Small intestine (tissue), 7 donors: ENCODE results near the gene SHPK. TPM values are rescaled to one million over a fixed set of nuclear protein-coding genes. Genes with fewer than 3 reads are reported as not detected.
"Not testable (repeated sequence)": the region's sequence is repeated elsewhere in the genome, so short reads cannot be mapped to it uniquely, and the experiment has no call there.

ENCODE experiments used
- DNase-seq, 2 donors: peaks; one replicate each; pipeline versions ENCODE4 v3.0.0 to v3.0.0-alpha.2; 2013
- FAIRE-seq: peaks from 2 replicates; lab custom pipeline; 2012; peaks lifted over from hg19 to GRCh38; lab: Jason Lieb, UNC
- H3K27ac ChIP-seq, 3 donors: one replicate each; pipeline ENCODE4 v1.5.1; 2013; ENCODE audit warnings: low read length in 2 of 3, mild to moderate bottlenecking in 2 of 3, control low read depth in 1 of 3, inconsistent platforms in 1 of 3, low read depth in 1 of 3, moderate library complexity in 1 of 3
- H3K27me3 ChIP-seq, 3 donors: one replicate each; pipeline ENCODE4 v1.6.1; 2013; ENCODE audit warnings: low read length in 3 of 3, inconsistent platforms in 1 of 3; ENCODE audit not compliant: control insufficient read depth in 3 of 3, insufficient read depth in 3 of 3
- H3K36me3 ChIP-seq, 3 donors: one replicate each; pipeline ENCODE4 v1.6.1; 2013; ENCODE audit warnings: low read length in 3 of 3, inconsistent platforms in 1 of 3, low read depth in 1 of 3, mild to moderate bottlenecking in 1 of 3, moderate library complexity in 1 of 3; ENCODE audit not compliant: control insufficient read depth in 3 of 3, insufficient read depth in 2 of 3
- H3K4me1 ChIP-seq, 3 donors: one replicate each; pipeline ENCODE4 v1.6.1; 2013; ENCODE audit warnings: low read length in 2 of 3, inconsistent platforms in 1 of 3, low read depth in 1 of 3, mild to moderate bottlenecking in 1 of 3, moderate library complexity in 1 of 3; ENCODE audit not compliant: control insufficient read depth in 3 of 3, insufficient read depth in 2 of 3
- H3K4me3 ChIP-seq, 3 donors: one replicate each; pipeline ENCODE4 v1.5.1; 2013; ENCODE audit warnings: low read length in 3 of 3, control low read depth in 1 of 3, inconsistent platforms in 1 of 3, low read depth in 1 of 3, mild to moderate bottlenecking in 1 of 3, moderate library complexity in 1 of 3
- H3K9me3 ChIP-seq, 2 donors: one replicate each; pipeline ENCODE4 v1.6.1; 2013; ENCODE audit warnings: low read depth in 1 of 2, low read length in 1 of 2; ENCODE audit not compliant: control insufficient read depth in 2 of 2, insufficient read depth in 1 of 2
- WGBS, 3 donors: extraction: QIAGEN DNeasy Blood & Tissue Kit; methylation state at CpG; one replicate each; pipeline ENCODE4 v1.1.7; 2013; 5-methylcytosine and 5-hydroxymethylcytosine counted together
- polyA plus RNA-seq, 4 donors: library from polyadenylated mRNA; stranded (reverse) in 3 of 4; unstranded in 1 of 4; fragments of 200-250 nt in 3 of 4; fragments of 120-200 nt in 1 of 4; gene quantifications; one replicate each; pipeline versions ENCODE4 v1.2.1 to v1.2.3, GENCODE V29; 2013
- donor health status: healthy with polysubstance abuse.
- donor health status: control.
- donor health status: control.
- donor health status: Bipolar disorder and iron deficiency.
- donor health status: healthy.

SHPK gene
- polyA plus RNA-seq, 4 donors, result 12.7 to 21.9 (median 18.1) TPM

DNA sequence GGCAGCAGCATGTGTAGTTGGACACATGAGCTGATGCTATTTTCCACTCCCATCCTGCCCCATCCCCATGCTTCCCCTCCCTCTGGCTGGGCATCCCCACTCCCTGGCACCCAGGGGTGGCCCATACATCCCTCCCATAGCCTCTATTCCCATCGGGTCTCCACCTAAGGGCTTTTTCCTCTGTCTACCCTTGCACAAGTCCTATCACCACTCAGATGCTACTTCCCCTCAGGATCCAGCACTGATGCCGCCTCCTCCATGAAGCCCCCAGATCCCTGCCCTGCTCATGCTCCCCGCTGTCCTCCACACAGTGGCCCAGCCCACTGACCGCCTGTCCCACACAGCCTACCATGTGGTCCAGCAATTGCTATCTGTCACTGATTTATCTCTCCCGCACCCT is 42.7 kb downstream of the SHPK start:
- Histone ChIP-seq H3K9me3 (no peaks in the 10 kb centered on the region), H3K27me3 (no peaks in the 10 kb centered on the region), H3K27ac (no peak overlapping the region), H3K4me3 (no peak overlapping the region), H3K4me1 (no peaks in the 10 kb centered on the region), H3K36me3 (peaks cover 5 to 85% (median 23%) of the 10 kb centered on the region in 3 donors)
- no peak for DNase-seq
- no peak for FAIRE-seq
- 94 to 95% (median 95%) methylated on average over 5 of the region's 5 CpGs for WGBS, 3 donors

DNA sequence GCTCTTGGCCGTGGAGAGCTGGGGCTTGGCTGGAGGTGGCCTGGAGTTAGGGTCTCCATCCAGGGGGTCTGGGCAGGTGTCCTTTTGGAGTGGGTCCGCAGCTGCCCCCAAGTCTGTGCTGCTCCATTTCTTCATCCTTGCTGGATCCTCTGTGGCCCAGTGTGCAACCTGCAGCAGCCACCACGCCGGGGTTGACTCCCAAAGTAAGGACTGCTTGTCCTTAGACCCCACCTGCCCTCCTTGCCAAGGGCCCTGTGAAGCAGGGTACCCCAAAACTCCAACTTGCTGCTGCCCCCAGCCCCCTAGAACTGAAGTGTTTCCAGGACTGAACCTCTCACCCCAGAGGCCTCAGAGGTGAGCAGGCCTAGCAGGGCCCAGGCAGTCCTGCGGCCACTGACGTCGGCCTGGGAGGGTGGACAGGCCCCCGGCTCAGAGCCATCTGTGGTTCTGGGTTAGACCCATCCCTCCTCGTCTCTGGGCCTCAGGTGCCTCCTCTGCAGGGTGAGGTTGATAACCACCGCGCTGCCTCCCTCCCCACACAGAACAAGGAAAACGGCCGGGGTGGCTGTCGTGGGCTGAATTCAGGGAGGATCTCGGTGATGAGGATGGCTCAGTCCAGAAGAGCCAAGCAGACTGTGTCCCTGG is 43.7 kb downstream of the SHPK start:
- no peak overlapping the region for H3K4me3 ChIP-seq
- no peaks in the 10 kb centered on the region for H3K4me1 ChIP-seq
- H3K27me3 ChIP-seq, result no peaks in the 10 kb centered on the region
- H3K9me3 ChIP-seq, result no peaks in the 10 kb centered on the region
- H3K27ac ChIP-seq, result no peak overlapping the region
- WGBS, 3 donors, result 90 to 95% (median 90%) methylated on average over 12 to 15 of the region's 15 CpGs
- H3K36me3 ChIP-seq, result peaks cover 5 to 85% (median 23%) of the 10 kb centered on the region in 3 donors
- no peak for FAIRE-seq
- no peak for DNase-seq

DNA sequence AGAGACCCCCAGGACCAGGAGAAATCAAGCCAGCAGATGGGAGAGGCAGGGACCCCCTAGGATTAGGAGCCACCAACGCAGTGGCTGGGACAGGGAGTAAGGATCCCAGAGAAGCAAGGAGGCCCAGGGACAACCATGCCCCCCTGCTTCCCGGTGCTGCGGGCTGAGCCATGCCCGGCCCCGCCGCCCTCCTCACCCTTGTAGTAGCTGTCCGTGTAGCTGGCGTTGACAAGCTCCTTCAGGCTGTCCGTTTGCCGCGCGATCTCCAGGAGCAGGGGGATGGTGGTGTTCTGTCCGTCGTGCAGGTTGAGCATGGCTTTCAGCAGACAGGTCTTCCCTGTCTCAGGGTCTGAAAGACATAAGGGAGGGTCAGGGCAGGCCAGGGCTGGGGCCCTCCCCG is 45.3 kb downstream of the SHPK start:
- H3K4me1 ChIP-seq, result no peaks in the 10 kb centered on the region
- no peak overlapping the region for H3K4me3 ChIP-seq
- H3K9me3 ChIP-seq, result no peaks in the 10 kb centered on the region
- 92 to 94% (median 93%) methylated on average over 14 to 15 of the region's 15 CpGs for WGBS, 3 donors
- DNase-seq, result no peak
- no peaks in the 10 kb centered on the region for H3K27me3 ChIP-seq
- H3K27ac ChIP-seq, result no peak overlapping the region
- H3K36me3 ChIP-seq, result peaks cover 5 to 86% (median 26%) of the 10 kb centered on the region in 3 donors
- FAIRE-seq, result no peak

DNA sequence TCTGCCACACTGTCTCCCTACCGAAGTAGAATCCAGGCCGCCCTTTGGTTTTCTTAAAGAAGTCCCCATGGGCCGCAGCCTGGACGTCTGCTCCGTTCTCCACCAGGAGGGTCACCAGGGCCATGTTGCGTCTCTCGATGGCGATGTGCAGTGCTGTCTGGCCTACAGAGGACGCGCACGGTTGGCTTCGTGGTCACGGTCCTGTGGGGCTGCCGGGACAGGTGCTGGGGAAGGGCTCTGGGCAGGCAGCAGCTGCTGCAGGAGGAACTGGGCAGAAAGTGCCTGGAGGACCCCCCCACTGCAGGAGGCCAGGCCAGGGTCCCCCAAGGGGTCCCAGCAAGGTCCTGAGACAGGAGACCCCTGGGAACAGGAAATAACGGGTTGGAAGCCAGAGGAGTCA is 45.8 kb downstream of the SHPK start:
- H3K9me3 ChIP-seq, result no peaks in the 10 kb centered on the region
- no peak overlapping the region for H3K27ac ChIP-seq
- no peaks in the 10 kb centered on the region for H3K27me3 ChIP-seq
- no peak for DNase-seq
- WGBS, 3 donors, result 90 to 95% (median 94%) methylated on average over 15 of the region's 15 CpGs
- FAIRE-seq, result no peak
- no peak overlapping the region for H3K4me3 ChIP-seq
- no peaks in the 10 kb centered on the region for H3K4me1 ChIP-seq
- peaks cover 5 to 87% (median 30%) of the 10 kb centered on the region in 3 donors for H3K36me3 ChIP-seq

DNA sequence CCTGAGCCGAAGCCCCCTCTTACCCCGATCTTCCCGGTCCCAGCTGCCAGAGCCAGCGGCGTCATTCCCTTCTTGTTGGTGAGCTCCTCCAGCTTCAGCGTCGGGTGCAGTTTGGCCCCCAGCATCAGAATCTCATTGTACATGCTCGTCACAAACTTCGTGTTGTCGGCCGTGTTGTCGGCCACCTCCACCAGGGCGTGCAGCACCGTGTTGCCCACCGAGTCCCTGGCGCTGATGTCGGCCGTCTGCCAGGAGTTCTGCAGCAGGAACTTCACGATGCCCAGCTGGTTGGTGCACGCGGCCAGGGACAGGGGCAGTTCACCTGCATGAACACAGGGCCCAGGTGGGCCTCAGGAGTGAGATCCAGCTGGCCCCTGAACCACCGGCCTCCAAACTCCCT is 46.3 kb downstream of the SHPK start:
- no peak for FAIRE-seq
- Histone ChIP-seq H3K27ac (no peak overlapping the region), H3K9me3 (no peaks in the 10 kb centered on the region), H3K27me3 (no peaks in the 10 kb centered on the region), H3K4me3 (no peak overlapping the region), H3K4me1 (no peaks in the 10 kb centered on the region), H3K36me3 (peaks cover 5 to 87% (median 30%) of the 10 kb centered on the region in 3 donors)
- DNase-seq, result no peak
- WGBS, 3 donors, result 96 to 98% (median 97%) methylated on average over 22 of the region's 22 CpGs

DNA sequence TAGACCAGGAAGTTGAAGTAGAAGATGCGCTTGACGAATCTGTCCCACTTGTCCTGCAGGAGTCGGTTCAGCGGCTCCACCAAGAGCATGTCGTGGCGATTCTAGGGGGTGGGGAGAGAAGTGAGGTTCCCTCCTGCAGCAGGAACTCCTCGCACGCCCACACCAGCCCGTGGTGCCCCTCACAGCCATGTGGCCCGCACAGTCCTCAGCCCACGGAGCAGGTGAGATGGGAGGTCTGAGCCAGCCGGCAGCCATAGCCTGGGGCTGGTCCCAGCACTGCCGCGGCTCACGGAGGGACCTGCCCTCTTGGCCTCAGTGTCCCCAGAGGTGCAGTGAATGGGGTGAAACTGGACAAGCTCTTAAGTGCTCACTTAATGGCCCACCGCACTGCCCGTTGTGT is 50.2 kb downstream of the SHPK start:
- Histone ChIP-seq H3K36me3 (peaks cover 5 to 79% (median 25%) of the 10 kb centered on the region in 3 donors), H3K4me1 (no peaks in the 10 kb centered on the region), H3K27me3 (no peaks in the 10 kb centered on the region), H3K4me3 (no peak overlapping the region), H3K9me3 (no peaks in the 10 kb centered on the region), H3K27ac (no peak overlapping the region)
- FAIRE-seq (no peak), DNase-seq (no peak)
- 91 to 95% (median 94%) methylated on average over 17 of the region's 17 CpGs for WGBS, 3 donors

DNA sequence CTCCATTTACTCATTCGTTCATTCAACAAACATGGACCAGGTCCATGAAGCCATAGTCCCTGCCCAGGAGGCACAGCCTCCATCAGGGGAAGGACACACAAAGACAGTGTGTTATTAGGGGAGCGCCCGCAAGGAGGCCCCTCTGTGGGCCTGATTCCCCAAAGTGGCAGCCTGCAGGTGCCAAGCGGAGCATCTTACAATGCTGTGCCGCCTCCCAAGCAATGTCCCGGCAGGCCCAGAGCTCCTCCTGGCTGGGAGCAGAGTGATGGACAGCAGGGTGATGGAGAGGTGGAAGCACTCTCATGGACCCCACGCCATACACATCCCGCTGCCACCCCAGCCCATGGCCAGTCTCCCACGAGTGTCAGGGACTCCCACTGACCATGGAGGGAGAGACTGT is 52.6 kb downstream of the SHPK start:
- FAIRE-seq, result no peak
- peaks cover 0 to 71% (median 13%) of the 10 kb centered on the region in 3 donors for H3K36me3 ChIP-seq
- WGBS, 3 donors, result 94 to 95% (median 94%) methylated on average over 7 to 9 of the region's 9 CpGs

DNA sequence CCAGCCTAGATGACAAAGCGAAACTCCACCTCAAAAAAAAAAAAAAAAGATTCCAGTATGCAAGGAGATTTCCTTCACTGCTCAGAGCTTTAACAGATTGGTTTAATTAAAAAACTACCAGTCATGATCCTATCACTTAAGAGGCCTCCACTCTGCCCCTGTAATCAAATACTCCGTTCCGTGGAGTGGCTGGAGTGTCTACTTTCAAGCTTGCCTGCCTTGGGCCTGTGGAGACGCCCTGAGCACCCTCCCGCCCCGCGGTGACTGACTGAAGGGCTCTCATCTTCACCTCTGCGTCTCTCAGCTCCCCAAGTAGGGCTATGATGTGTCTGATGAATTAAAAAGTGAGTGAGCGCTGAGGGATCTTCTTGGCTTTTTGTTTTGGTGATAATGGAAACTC is 53.1 kb downstream of the SHPK start:
- Histone ChIP-seq H3K9me3 (no peaks in the 10 kb centered on the region), H3K4me1 (no peaks in the 10 kb centered on the region), H3K27me3 (no peaks in the 10 kb centered on the region), H3K4me3 (no peak overlapping the region), H3K36me3 (peaks cover 0 to 68% (median 13%) of the 10 kb centered on the region in 3 donors), H3K27ac (no peak overlapping the region)
- no peak for FAIRE-seq
- DNase-seq, result no peak
- WGBS, 3 donors, result 95 to 97% (median 95%) methylated on average over 9 of the region's 9 CpGs

More for the DNA sequence above, 52.6 kb downstream of the SHPK start:
- DNase-seq, result no peak
- Histone ChIP-seq H3K27ac (no peak overlapping the region), H3K4me1 (no peaks in the 10 kb centered on the region), H3K27me3 (no peaks in the 10 kb centered on the region), H3K9me3 (no peaks in the 10 kb centered on the region), H3K4me3 (no peak overlapping the region)

DNA sequence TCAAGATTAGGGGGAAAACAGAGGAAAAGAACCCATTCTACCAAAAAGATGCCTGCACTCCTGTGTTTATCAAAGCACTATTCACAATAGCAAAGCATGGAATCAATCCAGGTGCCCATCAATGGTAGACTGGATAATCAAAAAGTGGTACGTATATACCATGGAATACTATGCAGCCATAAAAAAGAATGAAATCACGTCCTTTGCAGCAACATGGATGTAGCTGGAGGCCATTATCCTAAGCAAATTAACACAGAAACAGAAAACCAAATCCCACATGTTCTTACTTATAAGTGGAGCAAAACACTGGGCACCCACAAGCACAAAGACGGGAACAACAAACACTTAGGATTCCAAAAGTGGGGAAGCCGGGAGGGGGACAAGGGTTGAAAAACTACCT is 57.4 kb downstream of the SHPK start:
- H3K9me3 ChIP-seq, H3K27me3 ChIP-seq, DNase-seq, FAIRE-seq, H3K4me3 ChIP-seq, H3K27ac ChIP-seq, H3K4me1 ChIP-seq: not testable (repeated sequence)
- 79 to 95% (median 95%) methylated on average over 4 of the region's 4 CpGs for WGBS, 3 donors
- H3K36me3 ChIP-seq, result peaks cover 3 to 57% (median 4%) of the 10 kb centered on the region in 3 donors
